ENCODE results near the gene POMP.
"Not testable (repeated sequence)": the region's sequence is repeated elsewhere in the genome, so short reads cannot be mapped to it uniquely, and the experiment has no call there.

Gene POMP

DNA sequence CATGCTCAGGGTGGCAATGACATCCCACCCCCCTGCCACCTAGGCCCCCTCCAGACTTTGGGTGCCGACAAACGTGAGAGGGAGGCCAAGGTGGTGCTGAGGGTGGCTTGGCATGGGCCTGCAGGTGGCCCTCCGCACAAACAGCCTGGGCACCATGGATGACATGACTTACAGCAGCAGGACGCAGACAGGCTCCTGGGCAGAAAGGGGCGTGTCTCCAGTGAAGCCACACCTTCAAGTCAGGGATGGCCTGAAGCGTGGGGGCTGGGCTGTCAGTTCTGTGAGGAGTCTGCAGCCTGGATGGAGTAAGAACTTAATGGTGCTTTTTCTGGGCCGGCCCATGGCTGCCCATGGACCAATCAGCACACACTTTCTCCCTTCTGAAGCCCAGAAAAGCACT is 25.3 kb downstream of the POMP start:
- TF ChIP-seq, protein P1, sequence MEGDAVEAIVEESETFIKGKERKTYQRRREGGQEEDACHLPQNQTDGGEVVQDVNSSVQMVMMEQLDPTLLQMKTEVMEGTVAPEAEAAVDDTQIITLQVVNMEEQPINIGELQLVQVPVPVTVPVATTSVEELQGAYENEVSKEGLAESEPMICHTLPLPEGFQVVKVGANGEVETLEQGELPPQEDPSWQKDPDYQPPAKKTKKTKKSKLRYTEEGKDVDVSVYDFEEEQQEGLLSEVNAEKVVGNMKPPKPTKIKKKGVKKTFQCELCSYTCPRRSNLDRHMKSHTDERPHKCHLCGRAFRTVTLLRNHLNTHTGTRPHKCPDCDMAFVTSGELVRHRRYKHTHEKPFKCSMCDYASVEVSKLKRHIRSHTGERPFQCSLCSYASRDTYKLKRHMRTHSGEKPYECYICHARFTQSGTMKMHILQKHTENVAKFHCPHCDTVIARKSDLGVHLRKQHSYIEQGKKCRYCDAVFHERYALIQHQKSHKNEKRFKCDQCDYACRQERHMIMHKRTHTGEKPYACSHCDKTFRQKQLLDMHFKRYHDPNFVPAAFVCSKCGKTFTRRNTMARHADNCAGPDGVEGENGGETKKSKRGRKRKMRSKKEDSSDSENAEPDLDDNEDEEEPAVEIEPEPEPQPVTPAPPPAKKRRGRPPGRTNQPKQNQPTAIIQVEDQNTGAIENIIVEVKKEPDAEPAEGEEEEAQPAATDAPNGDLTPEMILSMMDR (IDR thresholded peaks at IDR 0.05; ENCODE audit: poor library complexity, severe bottlenecking) = no peak
- no peaks in the 10 kb centered on the region for H3K27me3 ChIP-seq (ENCODE audit: insufficient read depth, poor library complexity, severe bottlenecking)
- H3K4me3 ChIP-seq (ENCODE audit: severe bottlenecking) = no peak overlapping the region
- H3K36me3 ChIP-seq (ENCODE audit: low read depth) = peaks cover 5% of the 10 kb centered on the region
- DNase-seq (ENCODE audit: low spot score) (peak; percentile 42), ATAC-seq (ENCODE audit: low read depth) (no peak; the same call in 2 of the 3 replicates)
- H3K4me1 ChIP-seq (ENCODE audit: insufficient read depth, poor library complexity, severe bottlenecking) = no peaks in the 10 kb centered on the region
- H3K27ac ChIP-seq (ENCODE audit: poor library complexity, severe bottlenecking) = no peak overlapping the region
- no peaks in the 10 kb centered on the region for H3K9me3 ChIP-seq (ENCODE audit: severe bottlenecking)

DNA sequence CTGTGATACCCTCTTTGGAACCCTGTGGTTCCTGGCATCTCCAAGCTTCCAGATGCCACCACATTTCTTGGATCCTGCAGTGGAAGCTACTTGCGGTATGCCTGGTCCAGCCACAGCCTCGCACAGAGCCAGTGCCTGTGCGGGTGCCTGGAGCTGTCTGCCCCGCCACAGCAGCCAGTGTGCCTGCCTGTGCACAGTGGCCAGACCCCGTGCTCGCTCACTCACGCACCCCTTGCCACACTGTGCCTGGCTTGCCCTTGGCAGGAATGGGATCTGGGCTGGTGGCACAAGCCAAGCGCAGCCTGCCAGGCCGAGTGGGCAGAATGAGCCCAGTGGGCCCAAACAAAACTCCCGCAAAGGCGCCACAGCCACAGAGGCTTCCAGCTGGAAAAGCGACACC is 26.2 kb downstream of the POMP start:
- Histone ChIP-seq H3K27me3 (ENCODE audit: insufficient read depth, poor library complexity, severe bottlenecking) (no peaks in the 10 kb centered on the region), H3K36me3 (ENCODE audit: low read depth) (no peaks in the 10 kb centered on the region), H3K9me3 (ENCODE audit: severe bottlenecking) (no peaks in the 10 kb centered on the region), H3K4me3 (ENCODE audit: severe bottlenecking) (no peak overlapping the region), H3K27ac (ENCODE audit: poor library complexity, severe bottlenecking) (no peak overlapping the region), H3K4me1 (ENCODE audit: insufficient read depth, poor library complexity, severe bottlenecking) (no peaks in the 10 kb centered on the region)
- TF ChIP-seq, protein P1 (IDR thresholded peaks at IDR 0.05; ENCODE audit: poor library complexity, severe bottlenecking) = no peak
- ATAC-seq (ENCODE audit: low read depth) = no peak
- DNase-seq (ENCODE audit: low spot score) = no peak

GRCh38 chr13:28685892-28686291 is 27.0 kb downstream of the POMP start:
- H3K36me3 ChIP-seq (ENCODE audit: low read depth) = no peaks in the 10 kb centered on the region
- H3K4me1 ChIP-seq (ENCODE audit: insufficient read depth, poor library complexity, severe bottlenecking) = no peaks in the 10 kb centered on the region
- no peak overlapping the region for H3K27ac ChIP-seq (ENCODE audit: poor library complexity, severe bottlenecking)
- no peak for DNase-seq (ENCODE audit: low spot score)
- TF ChIP-seq, protein P1 (IDR thresholded peaks at IDR 0.05; ENCODE audit: poor library complexity, severe bottlenecking) = no peak
- no peaks in the 10 kb centered on the region for H3K9me3 ChIP-seq (ENCODE audit: severe bottlenecking)
- no peak for ATAC-seq (ENCODE audit: low read depth)
- H3K4me3 ChIP-seq (ENCODE audit: severe bottlenecking) = no peak overlapping the region
- no peaks in the 10 kb centered on the region for H3K27me3 ChIP-seq (ENCODE audit: insufficient read depth, poor library complexity, severe bottlenecking)

DNA sequence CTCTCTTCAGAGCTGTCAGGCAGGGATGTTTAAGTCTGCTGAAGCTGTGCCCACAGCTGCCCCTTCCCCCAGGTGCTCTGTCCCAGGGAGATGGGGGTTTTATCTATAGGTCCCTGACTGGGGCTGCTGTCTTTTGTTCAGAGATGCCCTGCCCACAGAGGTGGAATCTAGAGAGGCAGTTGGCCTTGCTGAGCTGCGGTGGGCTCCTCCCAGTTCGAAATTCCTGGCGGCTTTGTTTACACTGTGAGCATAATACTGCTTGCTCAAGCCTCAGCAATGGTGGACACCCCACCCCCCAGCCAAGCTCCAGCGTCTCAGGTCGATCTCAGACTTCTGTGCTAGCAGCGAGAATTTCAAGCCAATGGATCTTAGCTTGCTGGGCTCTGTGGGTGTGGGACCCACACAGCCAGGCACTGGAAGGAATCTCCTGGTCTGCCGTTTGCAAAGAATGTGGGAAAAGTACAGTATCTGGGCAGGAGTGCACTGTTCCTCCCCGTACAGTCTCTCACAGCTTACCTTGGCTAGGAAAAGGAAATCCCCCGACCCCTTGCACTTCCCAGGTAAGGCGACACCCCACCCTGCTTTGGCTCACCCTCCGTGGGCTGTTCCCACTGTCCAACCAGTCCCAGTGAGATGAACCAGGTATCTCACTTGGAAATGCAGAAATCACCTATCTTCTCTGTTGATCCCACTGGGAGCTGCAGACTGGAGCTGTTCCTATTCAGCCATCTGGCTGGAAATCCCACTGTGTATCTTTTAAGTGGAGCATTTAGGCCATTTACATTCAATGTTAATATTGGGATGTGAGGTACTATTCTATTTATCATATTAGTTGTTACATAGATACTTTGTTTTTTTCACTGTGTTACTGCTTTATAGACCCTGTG is 34.9 kb downstream of the POMP start:
- not testable (repeated sequence) for H3K27ac ChIP-seq (ENCODE audit: poor library complexity, severe bottlenecking); H3K4me1 ChIP-seq (ENCODE audit: insufficient read depth, poor library complexity, severe bottlenecking); H3K27me3 ChIP-seq (ENCODE audit: insufficient read depth, poor library complexity, severe bottlenecking); H3K9me3 ChIP-seq (ENCODE audit: severe bottlenecking); H3K4me3 ChIP-seq (ENCODE audit: severe bottlenecking); H3K36me3 ChIP-seq (ENCODE audit: low read depth)
- ATAC-seq (ENCODE audit: low read depth) = peak; percentile 93
- peak; percentile 62 for DNase-seq (ENCODE audit: low spot score)

DNA sequence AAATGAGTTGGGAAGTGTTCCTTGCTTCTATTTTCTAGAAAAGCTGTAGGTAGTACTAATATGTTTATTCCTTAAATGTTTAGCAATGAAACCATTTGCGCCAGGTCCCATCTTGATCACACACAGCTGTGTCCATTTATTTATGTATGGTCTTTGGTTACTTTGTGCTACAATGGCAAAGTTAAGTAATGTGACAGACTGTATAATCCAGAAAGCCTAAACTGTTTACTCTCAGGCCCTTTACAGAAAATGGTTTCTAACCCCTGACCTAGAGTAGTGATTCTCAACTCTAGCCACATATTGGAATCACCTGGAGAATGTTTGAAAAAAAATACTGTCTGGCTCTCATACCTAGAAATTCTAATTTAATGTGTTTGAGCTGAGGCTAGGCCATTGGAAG is 38.5 kb downstream of the POMP start:
- Histone ChIP-seq H3K36me3 (ENCODE audit: low read depth) (0 out of 2 replicates have a peak, but pooled peaks cover 3% of the 10 kb centered on the region), H3K27me3 (ENCODE audit: insufficient read depth, poor library complexity, severe bottlenecking) (no peaks in the 10 kb centered on the region), H3K4me1 (ENCODE audit: insufficient read depth, poor library complexity, severe bottlenecking) (peaks cover 6% of the 10 kb centered on the region), H3K27ac (ENCODE audit: poor library complexity, severe bottlenecking) (no peak overlapping the region), H3K9me3 (ENCODE audit: severe bottlenecking) (no peaks in the 10 kb centered on the region), H3K4me3 (ENCODE audit: severe bottlenecking) (no peak overlapping the region)
- ATAC-seq (ENCODE audit: low read depth) (no peak), DNase-seq (ENCODE audit: low spot score) (no peak)
- TF ChIP-seq, protein P1 (IDR thresholded peaks at IDR 0.05; ENCODE audit: poor library complexity, severe bottlenecking) = no peak
